22Rv1 (cell line): ENCODE results near the gene C1QTNF1.

Source experiments
- ZFX ChIP-seq: fragments of 450-650 bp; IDR thresholded peaks from 2 replicates; pipeline ENCODE4 v1.6.1; 2017; ENCODE audit warnings: antibody characterized with exemption, borderline replicate concordance
- TF ChIP-seq, protein P1 (sequence below): fragments of 450-650 bp; IDR thresholded peaks from 2 replicates; pipeline ENCODE4 v1.5.1; 2017; ENCODE audit warnings: mild to moderate bottlenecking

DNA sequence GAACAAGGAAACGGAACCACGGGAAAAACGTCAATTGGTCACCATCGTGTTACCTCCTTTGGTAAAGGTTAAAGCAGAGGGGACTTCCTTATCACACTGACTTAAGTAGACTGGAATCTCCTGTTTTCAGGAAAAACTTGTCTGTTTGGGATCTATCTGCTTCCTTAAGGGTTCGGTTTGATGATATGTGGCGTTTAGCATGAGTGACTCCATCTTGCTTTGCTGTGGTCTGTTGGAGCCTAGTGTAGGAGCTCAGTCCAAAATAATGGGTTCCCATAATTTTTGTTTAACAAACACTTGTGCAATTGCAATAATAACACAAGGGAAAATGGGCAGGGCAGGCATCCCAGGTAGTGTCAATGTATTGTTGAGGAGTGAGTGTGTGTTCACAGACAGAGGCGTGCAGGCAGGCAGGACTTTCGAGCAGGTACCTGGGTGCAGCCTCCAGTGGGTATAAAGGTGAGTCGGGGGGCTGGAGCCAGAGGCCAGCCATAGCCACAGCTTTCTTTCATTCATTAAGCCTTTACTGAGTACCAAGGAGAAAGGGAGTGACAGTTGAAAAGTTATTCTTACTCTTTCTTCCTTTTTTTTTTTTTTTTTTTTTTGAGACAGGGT lies 46.4 kb downstream of the C1QTNF1 start:
- TF ChIP-seq, protein P1, sequence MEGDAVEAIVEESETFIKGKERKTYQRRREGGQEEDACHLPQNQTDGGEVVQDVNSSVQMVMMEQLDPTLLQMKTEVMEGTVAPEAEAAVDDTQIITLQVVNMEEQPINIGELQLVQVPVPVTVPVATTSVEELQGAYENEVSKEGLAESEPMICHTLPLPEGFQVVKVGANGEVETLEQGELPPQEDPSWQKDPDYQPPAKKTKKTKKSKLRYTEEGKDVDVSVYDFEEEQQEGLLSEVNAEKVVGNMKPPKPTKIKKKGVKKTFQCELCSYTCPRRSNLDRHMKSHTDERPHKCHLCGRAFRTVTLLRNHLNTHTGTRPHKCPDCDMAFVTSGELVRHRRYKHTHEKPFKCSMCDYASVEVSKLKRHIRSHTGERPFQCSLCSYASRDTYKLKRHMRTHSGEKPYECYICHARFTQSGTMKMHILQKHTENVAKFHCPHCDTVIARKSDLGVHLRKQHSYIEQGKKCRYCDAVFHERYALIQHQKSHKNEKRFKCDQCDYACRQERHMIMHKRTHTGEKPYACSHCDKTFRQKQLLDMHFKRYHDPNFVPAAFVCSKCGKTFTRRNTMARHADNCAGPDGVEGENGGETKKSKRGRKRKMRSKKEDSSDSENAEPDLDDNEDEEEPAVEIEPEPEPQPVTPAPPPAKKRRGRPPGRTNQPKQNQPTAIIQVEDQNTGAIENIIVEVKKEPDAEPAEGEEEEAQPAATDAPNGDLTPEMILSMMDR = no peak
- TF ChIP-seq ZFX = no peak
